HT-29 (cell line): ENCODE results near the gene ALDH4A1. TPM values are rescaled to one million over a fixed set of nuclear protein-coding genes. Genes with fewer than 3 reads are reported as not detected.

Experiments
- DNase-seq: peaks from one replicate; pipeline ENCODE4 v3.0.0-alpha.2; 2015; ENCODE audit warnings: low spot score
- total RNA-seq: library from RNA; depleted of rRNA; stranded (reverse); fragments of >200 nt; shearing (Covaris generic); gene quantifications from 2 replicates; pipeline ENCODE4 v1.2.3, GENCODE V29; 2014

The ALDH4A1 gene
- total RNA-seq, 1 experiment from 2014 or later: 60.7 TPM

- DNase-seq: no peak
These were observed 37.3 kb upstream of the ALDH4A1 start for GRCh38 chr1:18939398-18940302.

GRCh38 chr1:18938707-18939070 is 36.3 kb upstream of the ALDH4A1 start:
- DNase-seq: no peak

DNA sequence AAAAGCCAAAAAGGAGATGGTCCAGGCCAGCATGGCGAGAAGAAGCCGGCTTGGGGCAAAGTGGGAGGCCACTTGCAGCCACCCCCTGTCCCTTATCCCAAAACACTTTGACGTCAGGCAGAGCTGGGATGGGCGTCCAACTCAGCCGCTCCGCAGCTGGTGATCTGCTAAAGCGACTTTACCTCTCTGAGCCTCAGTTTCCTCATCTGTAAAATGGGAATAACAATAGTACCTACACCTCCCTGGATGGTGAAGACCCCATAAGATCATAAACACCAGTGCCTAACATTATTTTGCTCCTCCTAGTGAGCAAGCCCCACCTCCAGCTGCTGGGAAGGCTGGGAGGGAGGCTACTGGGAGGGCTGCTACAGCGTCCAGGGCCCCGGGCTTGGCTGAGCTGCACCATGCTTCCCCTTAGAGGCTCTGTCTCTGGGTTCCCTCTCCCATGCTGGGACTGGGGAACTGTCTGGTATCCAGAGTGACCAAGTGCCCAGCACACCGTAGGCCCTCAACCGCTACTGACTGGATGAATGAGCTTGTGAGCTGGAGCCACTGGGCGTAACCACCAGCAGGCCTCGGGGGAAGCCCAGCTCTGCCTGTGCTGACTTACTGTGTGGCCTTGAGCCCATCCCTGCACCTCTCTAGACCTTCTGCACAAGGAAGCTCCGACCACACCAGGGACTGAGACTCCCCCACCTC is 35.8 kb upstream of the ALDH4A1 start:
- no peak for DNase-seq

GRCh38 chr1:18937539-18937938 is 35.2 kb upstream of the ALDH4A1 start:
- DNase-seq: no peak

DNA sequence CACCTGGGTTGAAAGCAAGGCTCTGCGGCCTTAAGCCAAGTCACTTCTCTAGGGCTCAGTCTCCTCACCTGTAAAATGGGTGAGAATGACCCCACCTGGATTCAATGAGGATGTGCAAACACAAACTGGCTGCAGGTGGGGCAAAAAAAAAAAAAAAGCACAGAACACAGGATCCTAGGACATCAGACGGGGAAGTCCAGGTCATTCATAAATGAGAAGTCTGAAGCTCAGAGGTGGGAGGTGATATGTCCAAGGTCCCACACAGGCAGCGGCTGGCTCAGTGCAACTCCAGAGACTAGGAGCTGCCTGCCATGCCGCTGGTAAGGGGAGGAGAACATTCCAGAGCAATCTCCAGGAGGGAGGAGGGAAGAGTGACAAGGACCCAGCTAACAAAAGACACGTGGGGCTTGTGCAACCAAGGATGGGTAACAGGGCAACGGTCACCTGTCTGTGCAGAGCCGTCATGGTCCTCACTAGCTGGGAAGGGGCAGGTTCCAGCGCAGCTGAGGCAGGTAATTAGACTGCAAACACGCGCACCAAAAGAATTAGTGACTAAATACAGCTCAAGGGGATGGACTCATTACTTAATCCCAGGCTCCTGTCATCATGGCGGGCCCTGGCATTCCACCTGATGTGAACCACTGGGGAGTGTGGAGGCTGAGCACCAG is 34.6 kb upstream of the ALDH4A1 start:
- no peak for DNase-seq

DNA sequence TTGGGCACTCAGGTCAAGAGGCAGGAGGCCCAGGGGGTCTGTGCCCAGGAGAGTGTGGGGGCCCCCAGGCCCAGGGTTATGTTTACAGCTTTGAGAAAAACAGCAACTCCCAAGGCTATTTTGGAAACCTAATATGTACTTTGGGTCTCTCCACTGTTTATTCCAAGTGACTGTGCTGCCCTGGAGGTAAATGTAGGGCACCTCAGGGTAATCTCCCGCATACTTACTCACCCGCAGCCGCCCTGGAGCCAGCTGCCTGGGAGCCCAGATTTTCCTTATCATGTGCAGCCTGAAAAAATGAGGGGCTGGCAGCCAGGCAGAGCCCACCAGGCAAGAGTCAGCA is 34.1 kb upstream of the ALDH4A1 start:
- DNase-seq: no peak

GRCh38 chr1:18934205-18935000 is 32.0 kb upstream of the ALDH4A1 start:
- no peak for DNase-seq

GRCh38 chr1:18932879-18933278 is 30.5 kb upstream of the ALDH4A1 start:
- no peak for DNase-seq

DNA sequence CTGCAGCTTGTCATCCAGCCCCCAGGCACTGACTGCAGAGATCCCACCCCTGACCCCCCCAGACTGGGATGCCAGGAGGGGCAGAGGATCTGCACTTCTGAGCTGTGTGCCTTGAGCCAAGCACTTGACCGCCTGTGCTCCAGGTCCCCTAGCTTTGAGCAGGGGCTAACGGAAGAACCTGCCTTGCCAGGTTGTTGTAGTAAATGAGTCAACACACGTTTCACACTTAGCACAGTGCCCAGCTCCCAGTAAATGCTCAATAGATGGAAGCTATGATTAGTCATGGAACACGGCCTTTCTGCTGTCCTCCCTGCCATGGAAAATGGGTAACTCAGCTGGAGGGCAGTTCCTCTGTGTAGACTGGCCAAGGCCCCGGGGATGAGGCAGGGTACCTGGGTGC is 30.0 kb upstream of the ALDH4A1 start:
- peak; percentile 56 for DNase-seq

DNA sequence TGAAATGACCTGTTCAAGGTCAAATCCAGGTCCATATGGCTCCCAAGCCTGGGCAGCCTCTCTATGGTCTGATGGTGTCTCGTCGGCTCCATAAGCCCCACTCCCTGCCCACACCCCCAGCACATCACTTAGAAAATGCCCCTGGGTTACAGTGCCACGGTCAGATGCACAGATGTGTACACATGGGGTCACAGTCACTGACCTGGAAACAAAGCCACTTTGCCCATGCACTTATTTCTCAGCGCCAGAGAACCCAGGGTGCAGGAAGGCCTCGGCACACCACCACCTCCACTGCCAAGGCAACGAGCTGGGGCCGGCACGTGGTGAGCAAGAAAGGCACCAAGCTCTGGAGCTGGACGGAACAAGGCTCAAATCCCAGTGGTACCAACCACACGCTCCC is 29.4 kb upstream of the ALDH4A1 start:
- DNase-seq: no peak

DNA sequence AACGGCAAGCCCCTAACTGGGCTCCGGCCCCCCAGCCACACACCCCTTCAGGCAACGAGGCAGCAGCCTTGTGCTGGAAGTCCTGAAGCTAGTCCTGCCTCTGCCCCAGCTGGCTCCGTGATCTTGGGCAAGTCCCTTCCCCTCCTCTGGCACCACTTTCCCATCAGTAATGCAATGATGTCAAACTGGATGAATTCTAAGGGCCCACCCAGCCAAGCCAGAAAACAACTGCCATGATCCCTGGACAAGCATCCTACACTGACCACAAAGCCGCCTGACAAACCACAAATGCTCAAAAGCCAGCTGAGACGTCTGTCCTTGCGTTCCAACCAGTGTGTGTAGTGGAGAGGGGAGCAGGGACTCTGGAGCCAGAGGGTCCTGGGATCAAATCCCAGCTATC is 27.3 kb upstream of the ALDH4A1 start:
- no peak for DNase-seq

DNA sequence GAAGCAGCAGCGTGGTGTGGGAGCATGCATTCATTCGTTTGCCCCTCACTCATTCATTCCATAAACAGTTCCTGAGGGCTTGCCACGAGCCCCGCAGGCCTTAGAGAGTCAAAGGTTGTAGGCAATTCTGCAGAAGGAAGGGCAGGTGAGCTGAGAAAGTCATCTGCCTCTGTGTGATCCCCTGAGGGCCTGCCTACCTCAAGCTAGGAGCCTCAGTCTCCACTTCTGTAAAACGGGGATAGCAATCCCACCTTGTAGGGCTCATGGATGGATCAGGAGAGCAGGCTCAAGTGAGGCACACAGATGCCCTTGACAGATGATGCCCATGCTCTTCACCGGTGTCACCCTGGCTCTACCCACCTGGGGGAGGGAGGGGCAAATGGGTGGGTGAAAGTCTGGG is 26.6 kb upstream of the ALDH4A1 start:
- no peak for DNase-seq

- no peak for DNase-seq
These were observed 26.1 kb upstream of the ALDH4A1 start for GRCh38 chr1:18928406-18928805.

DNA sequence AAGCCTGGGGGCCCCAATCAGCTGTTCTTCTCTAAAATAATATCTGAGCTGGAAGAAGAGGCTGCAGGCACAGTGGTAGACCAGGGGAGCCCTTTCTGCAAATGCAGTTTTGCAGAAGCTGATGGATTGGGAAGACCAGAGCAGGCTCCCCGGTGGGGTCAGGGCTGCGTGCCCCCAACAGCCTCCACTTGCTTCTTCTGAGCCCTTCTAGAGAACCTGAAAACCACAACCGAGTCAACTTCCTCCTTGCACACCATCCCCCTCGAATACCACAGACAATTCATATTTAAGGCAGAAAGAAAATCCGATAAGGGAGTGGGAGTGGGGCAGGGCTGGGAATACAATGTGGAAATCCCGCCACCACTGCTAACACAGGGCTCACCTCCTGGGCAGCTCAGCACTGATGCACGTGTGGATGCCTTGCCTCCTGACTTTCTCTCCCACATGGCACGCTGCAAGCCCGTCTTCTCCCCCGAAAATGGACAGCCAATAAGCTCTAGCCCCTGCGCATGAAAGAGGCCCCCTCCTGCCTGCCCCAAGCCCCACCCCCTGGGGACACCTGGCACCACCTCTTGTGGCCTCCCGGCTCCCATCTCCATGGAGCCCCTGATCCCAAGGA is 25.4 kb upstream of the ALDH4A1 start:
- peak; percentile 36 for DNase-seq

DNA sequence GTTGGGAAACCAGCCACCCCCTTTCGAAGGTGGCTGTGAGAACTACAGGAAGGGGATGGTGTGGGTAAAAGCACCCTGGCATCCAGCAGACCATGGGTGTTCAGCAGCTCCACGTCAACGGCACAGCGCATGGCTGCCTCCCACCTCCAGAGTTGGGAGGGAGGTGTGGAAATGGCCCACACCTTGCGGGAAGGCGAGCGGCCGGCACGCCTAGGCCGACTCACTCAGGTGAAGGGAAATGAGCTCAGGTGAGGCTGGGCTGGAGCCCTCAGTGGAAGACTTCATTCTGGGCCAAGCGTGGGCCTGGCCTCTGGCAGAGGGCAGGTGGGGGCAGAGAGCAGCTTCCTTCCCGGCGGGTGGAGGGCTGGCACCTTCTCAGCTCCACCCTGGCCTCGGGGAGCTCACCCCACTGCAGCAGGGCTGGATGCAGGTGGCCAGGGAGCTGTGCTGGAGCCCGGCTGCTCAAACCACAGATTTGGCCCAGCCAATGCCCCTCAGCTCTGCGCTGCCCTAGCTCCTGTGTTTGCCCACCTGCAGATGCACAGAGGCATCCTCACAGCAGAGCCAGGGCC is 24.8 kb upstream of the ALDH4A1 start:
- peak; percentile 44 for DNase-seq

DNA sequence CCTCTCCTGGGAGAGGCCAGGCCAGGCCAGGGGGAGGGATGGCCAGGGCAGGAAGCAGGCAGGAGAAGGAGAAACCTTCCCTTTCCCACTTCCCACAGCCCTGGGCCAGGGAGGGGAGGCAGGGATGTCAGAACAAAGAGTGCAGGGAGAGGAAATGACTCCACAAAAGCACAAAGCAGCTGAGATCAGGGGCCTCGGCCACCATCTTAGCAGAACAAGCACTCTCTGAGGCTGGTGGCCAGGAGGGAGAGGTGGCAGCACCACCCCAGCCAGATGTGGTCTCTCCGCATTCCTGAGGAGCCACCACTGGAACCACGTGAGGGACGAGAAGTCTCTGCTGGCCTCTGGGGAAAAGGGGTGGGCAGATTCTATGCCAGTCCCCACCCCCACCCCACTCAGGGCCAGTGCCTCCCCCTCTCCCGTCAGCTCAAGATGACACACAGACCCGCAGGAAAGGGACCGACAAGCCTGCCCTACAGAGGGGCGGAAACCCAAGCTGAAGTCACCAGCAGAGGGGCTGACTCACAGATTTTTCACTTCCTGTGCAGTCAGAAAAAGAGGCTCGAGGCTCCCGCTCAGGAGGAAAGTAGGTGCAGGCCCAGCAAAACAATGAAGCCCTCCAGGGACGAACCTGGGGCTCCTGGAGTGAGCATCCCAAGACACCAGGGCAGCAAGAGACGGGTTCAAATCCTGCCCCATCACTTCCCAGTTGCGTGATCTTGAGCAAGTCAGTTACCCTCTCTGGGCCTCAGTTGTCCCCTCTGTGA is 24.1 kb upstream of the ALDH4A1 start:
- DNase-seq: peak; percentile 87

GRCh38 chr1:18925279-18925678 is 22.9 kb upstream of the ALDH4A1 start:
- DNase-seq: no peak

- no peak for DNase-seq
These were observed 21.9 kb upstream of the ALDH4A1 start for GRCh38 chr1:18924221-18924691.

- DNase-seq: no peak
These were observed 21.4 kb upstream of the ALDH4A1 start for GRCh38 chr1:18923756-18924211.
